ENCODE data around the gene MAS1. TPM values are rescaled to one million over a fixed set of nuclear protein-coding genes. Genes with fewer than 3 reads are reported as not detected.

The MAS1 gene
- total RNA-seq, 1 donor from 2014 or later: not detected

GRCh38 chr6:159892053-159892452 is 1.3 kb downstream of the MAS1 start:
- Histone ChIP-seq H3K4me3 (no peak overlapping the region), H3K27me3 (no peaks in the 10 kb centered on the region), H3K9me3 (no peaks in the 10 kb centered on the region), H3K36me3 (no peaks in the 10 kb centered on the region), H3K4me1 (peaks cover 0 to 5% of the 10 kb centered on the region in 2 donors), H3K27ac (no peak overlapping the region)
- TF ChIP-seq, protein P1, sequence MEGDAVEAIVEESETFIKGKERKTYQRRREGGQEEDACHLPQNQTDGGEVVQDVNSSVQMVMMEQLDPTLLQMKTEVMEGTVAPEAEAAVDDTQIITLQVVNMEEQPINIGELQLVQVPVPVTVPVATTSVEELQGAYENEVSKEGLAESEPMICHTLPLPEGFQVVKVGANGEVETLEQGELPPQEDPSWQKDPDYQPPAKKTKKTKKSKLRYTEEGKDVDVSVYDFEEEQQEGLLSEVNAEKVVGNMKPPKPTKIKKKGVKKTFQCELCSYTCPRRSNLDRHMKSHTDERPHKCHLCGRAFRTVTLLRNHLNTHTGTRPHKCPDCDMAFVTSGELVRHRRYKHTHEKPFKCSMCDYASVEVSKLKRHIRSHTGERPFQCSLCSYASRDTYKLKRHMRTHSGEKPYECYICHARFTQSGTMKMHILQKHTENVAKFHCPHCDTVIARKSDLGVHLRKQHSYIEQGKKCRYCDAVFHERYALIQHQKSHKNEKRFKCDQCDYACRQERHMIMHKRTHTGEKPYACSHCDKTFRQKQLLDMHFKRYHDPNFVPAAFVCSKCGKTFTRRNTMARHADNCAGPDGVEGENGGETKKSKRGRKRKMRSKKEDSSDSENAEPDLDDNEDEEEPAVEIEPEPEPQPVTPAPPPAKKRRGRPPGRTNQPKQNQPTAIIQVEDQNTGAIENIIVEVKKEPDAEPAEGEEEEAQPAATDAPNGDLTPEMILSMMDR (IDR thresholded peaks at IDR 0.05): no peak
- no peak for DNase-seq (ENCODE audit: low spot score in 2 of 2)
- intact Hi-C loops (cut with DNase I): no loop called here

DNA sequence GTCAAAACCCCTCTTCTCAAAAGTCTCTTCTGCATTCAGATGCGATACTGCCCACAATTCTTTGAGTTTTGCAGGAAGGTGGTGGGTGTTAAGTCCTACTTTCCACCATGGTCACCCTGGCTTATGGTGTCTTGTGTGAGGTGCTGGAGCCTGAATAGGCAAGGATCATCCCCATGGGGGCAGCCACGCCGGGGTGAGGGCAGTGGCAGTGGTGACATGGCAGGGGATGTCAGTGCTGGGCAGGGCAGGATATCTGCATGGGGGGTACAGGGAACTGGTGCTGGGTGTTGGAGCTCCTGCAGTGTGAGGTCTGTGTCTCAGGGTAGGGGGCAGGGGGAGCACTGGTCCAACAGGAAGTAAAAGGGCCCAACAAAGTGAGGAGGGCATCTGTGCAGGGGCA is 2.3 kb downstream of the MAS1 start:
- intact Hi-C loops (cut with DNase I): no loop called here
- no peak for DNase-seq (ENCODE audit: low spot score in 2 of 2)
- H3K27me3 ChIP-seq: no peaks in the 10 kb centered on the region
- no peaks in the 10 kb centered on the region for H3K36me3 ChIP-seq
- TF ChIP-seq, protein P1 (IDR thresholded peaks at IDR 0.05): no peak
- H3K4me1 ChIP-seq: peaks cover 0 to 5% of the 10 kb centered on the region in 2 donors
- no peaks in the 10 kb centered on the region for H3K9me3 ChIP-seq
- no peak overlapping the region for H3K4me3 ChIP-seq
- H3K27ac ChIP-seq: no peak overlapping the region

GRCh38 chr6:159894991-159895390 is 4.2 kb downstream of the MAS1 start:
- peaks cover 0 to 5% of the 10 kb centered on the region in 2 donors for H3K4me1 ChIP-seq
- H3K36me3 ChIP-seq: no peaks in the 10 kb centered on the region
- intact Hi-C loops (cut with DNase I): no loop called here
- no peak overlapping the region for H3K27ac ChIP-seq
- H3K9me3 ChIP-seq: no peaks in the 10 kb centered on the region
- no peaks in the 10 kb centered on the region for H3K27me3 ChIP-seq
- TF ChIP-seq, protein P1 (IDR thresholded peaks at IDR 0.05): no peak
- H3K4me3 ChIP-seq: no peak overlapping the region
- DNase-seq (ENCODE audit: low spot score in 2 of 2): no peak

DNA sequence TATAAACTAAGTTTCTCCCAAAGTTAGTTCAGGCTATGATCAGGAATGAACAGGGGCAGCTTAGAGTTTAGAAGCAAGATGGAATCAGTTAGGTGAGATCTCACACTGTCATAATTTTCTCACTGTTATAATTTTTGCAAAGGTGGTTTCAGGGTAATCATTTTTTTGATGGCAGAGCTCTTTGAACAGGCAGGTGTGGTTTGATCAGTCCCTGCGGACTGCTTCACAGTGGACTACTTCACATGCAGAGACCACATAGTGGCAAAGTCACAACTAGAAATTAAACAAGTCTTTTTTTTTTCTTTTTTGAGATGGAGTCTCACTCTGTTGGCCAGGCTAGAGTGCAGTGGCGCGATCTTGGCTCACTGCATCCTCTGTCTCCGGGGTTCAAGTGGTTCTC is 6.8 kb downstream of the MAS1 start:
- TF ChIP-seq, protein P1 (IDR thresholded peaks at IDR 0.05): no peak
- H3K4me1 ChIP-seq: no peaks in the 10 kb centered on the region
- DNase-seq (ENCODE audit: low spot score in 2 of 2): no peak
- H3K27me3 ChIP-seq: no peaks in the 10 kb centered on the region
- no peak overlapping the region for H3K27ac ChIP-seq
- no peaks in the 10 kb centered on the region for H3K9me3 ChIP-seq
- H3K36me3 ChIP-seq: no peaks in the 10 kb centered on the region
- H3K4me3 ChIP-seq: no peak overlapping the region
- intact Hi-C loops (cut with DNase I): no loop called here

DNA sequence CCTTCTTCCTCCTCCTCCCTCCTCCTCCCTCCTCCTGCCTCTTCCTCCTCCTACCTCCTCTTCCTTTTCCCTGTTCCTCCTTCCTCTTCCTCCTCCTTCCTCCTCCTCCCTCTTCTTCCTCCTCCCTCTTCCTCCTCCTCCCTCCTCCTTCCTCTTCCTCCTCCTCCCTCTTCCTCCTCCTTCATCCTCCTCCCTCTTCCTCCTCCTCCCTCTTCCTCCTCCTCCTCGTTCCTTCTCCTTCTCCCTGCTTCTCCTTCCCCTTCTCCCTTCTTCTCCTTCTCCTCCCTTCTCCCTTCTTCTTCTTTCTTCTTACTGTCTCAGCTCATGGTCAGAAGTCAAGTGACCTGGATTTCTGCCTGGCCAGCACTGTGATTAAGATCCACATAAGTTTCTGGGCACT is 7.7 kb downstream of the MAS1 start:
- no peaks in the 10 kb centered on the region for H3K4me1 ChIP-seq
- TF ChIP-seq, protein P1 (IDR thresholded peaks at IDR 0.05): no peak

More for the DNA sequence above, 7.7 kb downstream of the MAS1 start:
- Histone ChIP-seq H3K9me3 (no peaks in the 10 kb centered on the region), H3K4me3 (no peak overlapping the region), H3K27me3 (no peaks in the 10 kb centered on the region), H3K27ac (no peak overlapping the region), H3K36me3 (no peaks in the 10 kb centered on the region)
- no peak for DNase-seq (ENCODE audit: low spot score in 2 of 2)
- intact Hi-C loops (cut with DNase I): no loop called here
